HG03439 (cell line): Measurements from ENCODE around the gene GTPBP2.
"Not testable (repeated sequence)": the region's sequence is repeated elsewhere in the genome, so short reads cannot be mapped to it uniquely, and the experiment has no call there.

Experiments used
- ATAC-seq: cut with Tn5 transposase; IDR thresholded peaks from one replicate; pipeline ENCODE4 v1.9.1; 2021; ENCODE audit warnings: mild to moderate bottlenecking, moderate library complexity; ENCODE audit not compliant: unreplicated experiment

Gene GTPBP2

GRCh38 chr6:43629104-43629504 is at the start of gene GTPBP2:
Gene GTPBP2 (minus strand): TSS chr6:43629264. CDS start chr6:43629162, 102 bp downstream.
- ATAC-seq, result peak; percentile 74

- ATAC-seq, result no peak
Observed at GRCh38 chr6:43678341-43678740, 49.3 kb upstream of the GTPBP2 start.

GRCh38 chr6:43677759-43678158 is 48.7 kb upstream of the GTPBP2 start:
- ATAC-seq, result no peak

GRCh38 chr6:43676962-43677606 is 48.0 kb upstream of the GTPBP2 start:
- no peak for ATAC-seq

- ATAC-seq, result no peak
Observed at GRCh38 chr6:43674921-43675320, 45.9 kb upstream of the GTPBP2 start.

- ATAC-seq, result no peak
Observed at GRCh38 chr6:43674291-43674690, 45.2 kb upstream of the GTPBP2 start.

GRCh38 chr6:43673444-43674084 is 44.5 kb upstream of the GTPBP2 start:
- ATAC-seq, result no peak

GRCh38 chr6:43671801-43672690 is 43.0 kb upstream of the GTPBP2 start:
- no peak for ATAC-seq

GRCh38 chr6:43671011-43671800 is 42.1 kb upstream of the GTPBP2 start:
- ATAC-seq, result no peak

- ATAC-seq, result no peak
Observed at GRCh38 chr6:43670623-43670986, 41.5 kb upstream of the GTPBP2 start.

- no peak for ATAC-seq
Observed at GRCh38 chr6:43669922-43670622, 41.0 kb upstream of the GTPBP2 start.

GRCh38 chr6:43669050-43669921 is 40.2 kb upstream of the GTPBP2 start:
- ATAC-seq, result no peak

GRCh38 chr6:43668151-43669028 is 39.3 kb upstream of the GTPBP2 start:
- peak; percentile 40 for ATAC-seq

- ATAC-seq, result peak; percentile 39
Observed at GRCh38 chr6:43667245-43668150, 38.4 kb upstream of the GTPBP2 start.

GRCh38 chr6:43666196-43666920 is 37.3 kb upstream of the GTPBP2 start:
- no peak for ATAC-seq

- ATAC-seq, result no peak
Observed at GRCh38 chr6:43665376-43665775, 36.3 kb upstream of the GTPBP2 start.

- ATAC-seq, result not testable (repeated sequence)
Observed at GRCh38 chr6:43662948-43663347, 33.9 kb upstream of the GTPBP2 start.
